Activated T-cell treated with anti-CD3 and anti-CD28 coated beads, Interleukin-2, amount 50 U/mL, for 4 hours (primary cell): ENCODE results near the gene SLC26A11. TPM values are rescaled to one million over a fixed set of nuclear protein-coding genes. Genes with fewer than 3 reads are reported as not detected.
A peak's percentile ranks its signal among the peaks of the same experiment; 100 is the strongest.

ENCODE experiments used
- ATAC-seq, 2 donors: fragments of 200-7000 bp; cut with Tn5 transposase; one replicate each; pipeline ENCODE4 v1.10.0; 2021
- DNase-seq: peaks from one replicate; pipeline ENCODE4 v3.0.0-alpha.2; 2020
- H3K27me3 Mint-ChIP-seq: one replicate; pipeline ENCODE4 v1.8.0; 2021; ENCODE audit warnings: low read depth, mixed read lengths
- H3K36me3 Mint-ChIP-seq: one replicate; pipeline ENCODE4 v1.8.0; 2022; ENCODE audit warnings: mixed read lengths; ENCODE audit not compliant: insufficient read depth
- H3K4me1 Mint-ChIP-seq: one replicate; pipeline ENCODE4 v1.8.0; 2021; ENCODE audit warnings: low read depth, mixed read lengths
- H3K4me3 Mint-ChIP-seq: one replicate; pipeline ENCODE4 v1.8.0; 2021; ENCODE audit warnings: mild to moderate bottlenecking, moderate library complexity, mixed read lengths
- H3K9me3 Mint-ChIP-seq: one replicate; pipeline ENCODE4 v1.8.0; 2021; ENCODE audit warnings: mixed read lengths
- total RNA-seq, 3 donors: library from RNA; stranded (reverse); gene quantifications; one replicate each; pipeline ENCODE4 v1.2.1, GENCODE V29; 2021

SLC26A11 gene
- total RNA-seq: 10 to 100 TPM; 15.8 to 16.5 (median 16.4) TPM

DNA sequence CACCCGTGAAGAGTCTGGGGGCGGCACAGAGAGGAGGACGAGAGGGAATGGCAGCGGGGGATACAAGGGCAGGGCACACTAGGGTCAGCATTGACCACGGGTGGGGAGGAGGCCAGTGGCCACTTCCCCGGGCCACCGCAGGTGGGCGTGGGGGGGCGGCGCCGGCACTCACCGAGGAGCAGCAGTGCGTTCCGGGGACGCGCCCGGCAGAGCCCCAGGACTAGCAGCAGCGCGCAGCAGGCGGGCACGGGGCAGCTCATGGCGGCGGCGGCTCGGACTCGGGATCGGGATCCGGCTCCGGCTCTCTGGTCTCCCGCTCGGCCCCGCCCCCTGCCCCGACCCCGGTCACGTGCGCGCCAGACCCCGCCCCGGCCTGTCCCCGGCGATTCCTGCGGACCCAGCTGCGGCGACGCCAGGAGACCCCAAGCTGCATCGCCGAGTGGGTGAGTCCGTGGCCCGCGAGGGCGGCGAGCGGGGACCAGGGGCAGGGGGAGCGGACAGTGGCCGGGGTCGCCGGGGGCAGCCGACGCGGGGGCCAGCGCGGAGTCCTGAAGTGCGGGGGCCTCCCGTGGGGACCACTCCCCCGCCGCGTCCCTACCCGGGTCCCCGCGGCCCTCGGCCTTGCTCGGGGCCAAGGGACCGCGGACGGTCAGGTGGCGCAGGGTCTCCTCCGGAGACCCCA is at the start of gene SLC26A11, which contains the start of gene SGSH:
Gene SLC26A11 (plus strand): TSS at position 374 of the 682 bp plus-strand sequence. CDS start 1,134 bp downstream, outside the sequence.
Gene SGSH (minus strand): TSS at position 280 of the 682 bp plus-strand sequence. CDS start 20 bp downstream, at position 260.
- ATAC-seq (peak; percentile 67), DNase-seq (peak; percentile 46)
- Mint-ChIP-seq H3K4me3 (peak within 1 kb of the TSS; percentile 91), H3K9me3 (no peaks in the 10 kb centered on the region), H3K27me3 (no peaks in the 10 kb centered on the region), H3K4me1 (peaks cover 49% of the 10 kb centered on the region), H3K36me3 (peaks cover 22% of the 10 kb centered on the region)

DNA sequence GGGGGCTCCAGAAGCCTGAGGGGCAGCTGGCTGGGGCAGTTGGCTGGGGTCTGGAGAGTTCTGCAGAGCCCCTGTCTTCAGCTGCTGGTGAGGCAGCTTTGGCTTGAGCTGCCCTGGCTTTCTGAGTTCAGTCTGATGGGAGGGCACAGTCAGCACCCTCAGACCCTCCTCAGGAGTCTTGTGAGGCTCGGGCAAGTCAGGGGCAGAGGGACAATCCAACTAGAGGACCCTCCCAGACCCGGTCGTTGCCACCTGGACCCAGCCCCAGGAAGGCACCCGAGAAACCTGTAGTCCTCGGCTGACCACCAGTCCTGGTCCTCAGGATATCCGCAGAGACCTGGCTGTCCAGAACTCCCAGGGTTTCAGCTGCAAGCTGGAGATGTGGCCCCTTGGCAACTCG is 48.5 kb upstream of the SLC26A11 start:
- Mint-ChIP-seq H3K4me1 (no peaks in the 10 kb centered on the region), H3K4me3 (no peak overlapping the region), H3K27me3 (peaks cover 4% of the 10 kb centered on the region), H3K9me3 (no peaks in the 10 kb centered on the region), H3K36me3 (no peaks in the 10 kb centered on the region)
- ATAC-seq (no peak), DNase-seq (no peak)

DNA sequence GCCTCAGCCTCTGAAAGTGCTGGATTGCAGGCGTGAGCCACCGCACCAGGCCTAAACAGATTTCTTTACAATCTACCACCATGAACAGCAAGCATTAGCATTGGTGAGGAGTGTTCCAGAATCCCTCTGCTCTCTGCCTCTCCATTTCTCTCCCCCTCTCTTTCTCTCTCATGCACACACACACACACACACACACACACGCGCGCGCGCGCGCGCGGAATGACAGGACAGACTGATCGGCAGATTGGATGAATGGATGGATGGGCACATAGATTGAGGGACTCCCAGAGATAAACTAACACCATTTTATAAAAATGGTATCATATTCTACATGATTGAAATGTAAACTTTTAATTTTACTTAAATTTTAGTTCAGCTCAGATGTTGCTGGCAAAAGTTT is 47.1 kb upstream of the SLC26A11 start:
- H3K27me3 Mint-ChIP-seq: peaks cover 8% of the 10 kb centered on the region

GRCh38 chr17:80173916-80174315 is 46.3 kb upstream of the SLC26A11 start:
- Mint-ChIP-seq H3K9me3 (no peaks in the 10 kb centered on the region), H3K36me3 (no peaks in the 10 kb centered on the region), H3K4me1 (no peaks in the 10 kb centered on the region), H3K27me3 (peaks cover 6% of the 10 kb centered on the region), H3K4me3 (no peak overlapping the region)
- ATAC-seq (no peak), DNase-seq (no peak)

More for the DNA sequence above, 47.1 kb upstream of the SLC26A11 start:
- Mint-ChIP-seq H3K36me3 (no peaks in the 10 kb centered on the region), H3K9me3 (no peaks in the 10 kb centered on the region), H3K4me3 (no peak overlapping the region), H3K4me1 (no peaks in the 10 kb centered on the region)
- DNase-seq: no peak
- no peak for ATAC-seq

DNA sequence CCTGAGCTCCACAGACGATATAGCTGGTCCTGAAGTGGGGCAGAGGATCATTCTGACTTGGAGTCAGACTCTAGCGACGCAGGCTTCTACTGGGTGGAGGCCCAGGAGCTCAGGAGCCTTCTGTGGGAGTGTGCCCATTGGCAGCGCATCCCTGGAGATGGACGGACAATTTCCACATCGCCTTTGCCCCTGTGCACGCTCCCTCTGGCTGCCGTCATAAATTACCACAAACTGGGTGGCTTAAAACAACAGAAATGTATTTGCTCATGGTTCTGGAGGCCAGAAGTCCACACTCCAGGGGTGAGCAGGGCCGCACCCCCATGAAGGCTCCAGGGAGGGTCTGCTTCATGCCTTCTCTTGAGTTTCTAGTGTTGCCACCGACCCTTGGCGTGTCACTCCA is 43.5 kb upstream of the SLC26A11 start:
- Mint-ChIP-seq H3K4me3 (no peak overlapping the region), H3K36me3 (no peaks in the 10 kb centered on the region), H3K4me1 (no peaks in the 10 kb centered on the region), H3K27me3 (peaks cover 6% of the 10 kb centered on the region), H3K9me3 (no peaks in the 10 kb centered on the region)
- DNase-seq: no peak
- no peak for ATAC-seq

GRCh38 chr17:80177986-80178595 is 42.1 kb upstream of the SLC26A11 start:
- no peak overlapping the region for H3K4me3 Mint-ChIP-seq
- no peaks in the 10 kb centered on the region for H3K9me3 Mint-ChIP-seq
- H3K27me3 Mint-ChIP-seq: peaks cover 6% of the 10 kb centered on the region
- H3K36me3 Mint-ChIP-seq: no peaks in the 10 kb centered on the region
- no peak for DNase-seq
- no peaks in the 10 kb centered on the region for H3K4me1 Mint-ChIP-seq
- no peak for ATAC-seq

- H3K9me3 Mint-ChIP-seq: no peaks in the 10 kb centered on the region
- DNase-seq (no peak), ATAC-seq (no peak)
- no peaks in the 10 kb centered on the region for H3K36me3 Mint-ChIP-seq
- peaks cover 8% of the 10 kb centered on the region for H3K27me3 Mint-ChIP-seq
- no peak overlapping the region for H3K4me3 Mint-ChIP-seq
- H3K4me1 Mint-ChIP-seq: no peaks in the 10 kb centered on the region
Observed at GRCh38 chr17:80180192-80180591, 40.0 kb upstream of the SLC26A11 start.

GRCh38 chr17:80181431-80181830 is 38.8 kb upstream of the SLC26A11 start:
- Mint-ChIP-seq H3K4me1 (no peaks in the 10 kb centered on the region), H3K9me3 (no peaks in the 10 kb centered on the region), H3K36me3 (no peaks in the 10 kb centered on the region), H3K4me3 (no peak overlapping the region), H3K27me3 (peaks cover 8% of the 10 kb centered on the region)
- DNase-seq (no peak), ATAC-seq (no peak)

DNA sequence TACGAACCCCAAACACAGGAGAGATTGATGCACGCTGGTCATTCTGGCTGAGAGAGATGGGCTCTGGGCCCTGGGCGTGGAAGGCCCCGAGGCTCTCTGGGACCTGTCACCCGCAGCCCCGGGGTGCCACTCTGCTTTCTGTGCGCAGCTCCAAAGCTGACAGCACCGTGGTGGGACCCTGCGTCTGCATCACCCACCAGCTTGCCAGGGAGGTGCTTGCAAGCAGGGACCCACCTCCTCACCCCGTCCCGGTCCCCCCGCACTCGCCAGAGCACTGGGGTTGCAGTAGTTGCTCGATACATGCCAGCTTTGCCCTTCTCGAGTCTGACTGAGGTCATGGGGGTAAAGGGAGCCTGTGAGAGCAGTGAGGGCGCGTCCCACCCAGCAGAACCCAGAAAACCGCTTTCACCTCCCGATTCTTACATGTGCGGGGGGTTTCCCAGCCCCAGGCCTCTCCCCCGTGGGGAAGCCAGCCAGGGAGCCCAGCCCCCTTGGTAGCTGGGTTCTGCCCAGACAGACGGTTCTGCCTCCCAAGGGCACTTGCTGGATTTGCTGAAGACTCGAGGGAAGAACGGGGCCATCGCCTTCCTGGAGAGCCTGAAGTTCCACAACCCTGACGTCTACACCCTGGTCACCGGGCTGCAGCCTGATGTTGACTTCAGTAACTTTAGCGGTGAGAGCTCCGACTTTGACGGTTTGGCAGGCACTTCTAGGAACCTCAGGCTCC is 37.9 kb upstream of the SLC26A11 start:
- ATAC-seq: no peak
- no peak overlapping the region for H3K4me3 Mint-ChIP-seq
- no peak for DNase-seq
- no peaks in the 10 kb centered on the region for H3K4me1 Mint-ChIP-seq
- peaks cover 7% of the 10 kb centered on the region for H3K27me3 Mint-ChIP-seq
- no peaks in the 10 kb centered on the region for H3K9me3 Mint-ChIP-seq
- no peaks in the 10 kb centered on the region for H3K36me3 Mint-ChIP-seq

DNA sequence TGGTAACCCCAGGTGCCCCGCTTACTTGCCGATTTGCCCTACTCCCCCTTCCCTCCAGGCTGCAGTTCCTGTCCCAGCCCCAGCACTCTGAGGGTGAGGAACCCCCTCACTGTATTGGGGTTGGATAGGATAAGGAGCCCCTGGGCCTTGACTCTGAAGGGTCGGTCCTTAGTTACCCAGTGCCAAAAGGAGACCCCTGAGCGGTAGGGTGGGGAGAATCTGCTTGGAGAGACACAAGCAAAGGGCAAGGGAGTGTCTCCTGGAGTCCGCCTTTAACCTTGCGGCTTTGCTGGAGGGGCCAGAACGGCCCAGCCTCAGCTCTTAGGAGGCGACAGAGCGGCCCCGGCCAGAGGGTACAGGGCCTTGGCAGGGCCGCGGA is 37.4 kb upstream of the SLC26A11 start:
- Mint-ChIP-seq H3K36me3 (no peaks in the 10 kb centered on the region), H3K9me3 (no peaks in the 10 kb centered on the region), H3K4me1 (no peaks in the 10 kb centered on the region), H3K4me3 (no peak overlapping the region), H3K27me3 (peaks cover 6% of the 10 kb centered on the region)
- ATAC-seq (no peak), DNase-seq (no peak)

GRCh38 chr17:80183581-80184422 is 36.4 kb upstream of the SLC26A11 start:
- Mint-ChIP-seq H3K36me3 (no peaks in the 10 kb centered on the region), H3K27me3 (peaks cover 5% of the 10 kb centered on the region), H3K4me1 (no peaks in the 10 kb centered on the region), H3K4me3 (no peak overlapping the region), H3K9me3 (no peaks in the 10 kb centered on the region)
- DNase-seq (no peak), ATAC-seq (no peak)

GRCh38 chr17:80184423-80184714 is 35.9 kb upstream of the SLC26A11 start:
- H3K27me3 Mint-ChIP-seq: peaks cover 5% of the 10 kb centered on the region
- H3K4me1 Mint-ChIP-seq: no peaks in the 10 kb centered on the region
- DNase-seq (no peak), ATAC-seq (no peak)
- no peaks in the 10 kb centered on the region for H3K36me3 Mint-ChIP-seq
- no peaks in the 10 kb centered on the region for H3K9me3 Mint-ChIP-seq
- no peak overlapping the region for H3K4me3 Mint-ChIP-seq

GRCh38 chr17:80185968-80186367 is 34.3 kb upstream of the SLC26A11 start:
- Mint-ChIP-seq H3K36me3 (no peaks in the 10 kb centered on the region), H3K27me3 (peaks cover 6% of the 10 kb centered on the region), H3K4me1 (no peaks in the 10 kb centered on the region), H3K9me3 (no peaks in the 10 kb centered on the region), H3K4me3 (no peak overlapping the region)
- DNase-seq: no peak
- ATAC-seq: no peak

DNA sequence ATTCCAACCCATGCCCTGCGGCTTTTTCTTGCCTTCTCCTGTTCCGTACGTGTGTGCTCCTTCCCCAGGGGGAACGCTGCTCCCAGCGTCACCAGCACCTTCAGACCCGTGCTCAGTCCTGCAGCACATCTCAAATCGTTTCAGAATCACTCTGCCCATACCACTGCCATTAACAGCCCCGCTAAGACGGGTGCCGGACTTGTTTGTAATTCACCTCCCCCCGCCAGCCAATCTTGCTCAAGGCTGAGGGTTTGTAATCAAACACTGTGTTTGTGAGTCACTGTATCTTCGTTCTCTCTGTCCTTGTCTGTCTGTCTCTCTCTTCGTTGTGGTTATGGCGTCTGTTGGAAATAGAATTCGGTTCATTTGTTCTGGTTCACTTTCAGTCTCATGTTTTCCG is 33.1 kb upstream of the SLC26A11 start:
- DNase-seq (no peak), ATAC-seq (no peak)
- Mint-ChIP-seq H3K4me3 (no peak overlapping the region), H3K36me3 (no peaks in the 10 kb centered on the region), H3K27me3 (peaks cover 8% of the 10 kb centered on the region), H3K9me3 (no peaks in the 10 kb centered on the region), H3K4me1 (no peaks in the 10 kb centered on the region)
